Immature natural killer cell (primary cell): ENCODE measurements around the gene RXRA. TPM values are rescaled to one million over a fixed set of nuclear protein-coding genes. Genes with fewer than 3 reads are reported as not detected.
A peak's percentile ranks its signal among the peaks of the same experiment; 100 is the strongest.

Experiments used
- DNase-seq, 3 donors: peaks; one replicate each; pipeline ENCODE4 v3.0.0; 2022; ENCODE audit warnings: mixed read lengths in 1 of 3
- H3K27ac Mint-ChIP-seq, 6 donors: one replicate each; pipeline ENCODE4 v1.8.0; 2020; ENCODE audit warnings: mixed read lengths in 6 of 6, mild to moderate bottlenecking in 5 of 6, inconsistent platforms in 4 of 6, moderate library complexity in 3 of 6
- H3K27me3 Mint-ChIP-seq, 3 donors: one replicate each; pipeline ENCODE4 v1.8.0; 2020 to 2021; ENCODE audit warnings: low read depth in 3 of 3, mild to moderate bottlenecking in 3 of 3, mixed read lengths in 3 of 3, moderate library complexity in 3 of 3, inconsistent platforms in 1 of 3
- H3K36me3 Mint-ChIP-seq, 3 donors: one replicate each; pipeline ENCODE4 v1.8.0; 2020; ENCODE audit warnings: mixed read lengths in 3 of 3, inconsistent platforms in 2 of 3, mild to moderate bottlenecking in 2 of 3
- H3K4me1 Mint-ChIP-seq, 2 donors: one replicate each; pipeline ENCODE4 v1.8.0; 2020; ENCODE audit warnings: inconsistent platforms in 2 of 2, mild to moderate bottlenecking in 2 of 2, mixed read lengths in 2 of 2, moderate library complexity in 1 of 2
- H3K4me3 Mint-ChIP-seq, 5 donors: one replicate each; pipeline ENCODE4 v1.8.0; 2020; ENCODE audit warnings: mild to moderate bottlenecking in 5 of 5, mixed read lengths in 5 of 5, inconsistent platforms in 3 of 5, moderate library complexity in 3 of 5
- H3K9me3 Mint-ChIP-seq, 6 donors: one replicate each; pipeline ENCODE4 v1.8.0; 2020; ENCODE audit warnings: mild to moderate bottlenecking in 6 of 6, mixed read lengths in 6 of 6, inconsistent platforms in 4 of 6, moderate library complexity in 3 of 6
- polyA plus RNA-seq, 3 donors: library from polyadenylated mRNA; unstranded; fragments of 300-500 nt; fragmentation: Illumina TruSeq; gene quantifications; one replicate each; pipeline ENCODE4 v1.2.3, GENCODE V29; 2021

RXRA gene
- polyA plus RNA-seq, 3 donors from 2014 or later = 1.0 to 4.4 (median 1.9) TPM

GRCh38 chr9:134336924-134337323 is 10.7 kb downstream of the RXRA start:
- H3K36me3 Mint-ChIP-seq = no peaks in the 10 kb centered on the region
- no peak overlapping the region for H3K27ac Mint-ChIP-seq

GRCh38 chr9:134337469-134337868 is 11.2 kb downstream of the RXRA start:
- H3K27me3 Mint-ChIP-seq = no peaks in the 10 kb centered on the region
- H3K27ac Mint-ChIP-seq = peak overlapping the region in 1 of 6 donors; percentile 14
- peak overlapping the region in 1 of 5 donors; percentile 24 for H3K4me3 Mint-ChIP-seq
- H3K9me3 Mint-ChIP-seq = no peaks in the 10 kb centered on the region
- no peak for DNase-seq
- no peaks in the 10 kb centered on the region for H3K36me3 Mint-ChIP-seq
- peaks cover 0 to 4% of the 10 kb centered on the region in 2 donors for H3K4me1 Mint-ChIP-seq

More at GRCh38 chr9:134336924-134337323, 10.7 kb downstream of the RXRA start:
- peaks cover 0 to 4% of the 10 kb centered on the region in 2 donors for H3K4me1 Mint-ChIP-seq
- no peaks in the 10 kb centered on the region for H3K9me3 Mint-ChIP-seq
- DNase-seq = no peak
- H3K27me3 Mint-ChIP-seq = no peaks in the 10 kb centered on the region
- no peak overlapping the region for H3K4me3 Mint-ChIP-seq

GRCh38 chr9:134338394-134339182 is 12.3 kb downstream of the RXRA start:
- Mint-ChIP-seq H3K4me1 (peaks cover 9 to 13% of the 10 kb centered on the region in 2 donors), H3K27me3 (peaks cover 0 to 7% (median 0%) of the 10 kb centered on the region in 3 donors), H3K36me3 (no peaks in the 10 kb centered on the region), H3K9me3 (no peaks in the 10 kb centered on the region), H3K27ac (no peak overlapping the region), H3K4me3 (no peak overlapping the region)
- no peak for DNase-seq

GRCh38 chr9:134339183-134339806 is 13.0 kb downstream of the RXRA start:
- Mint-ChIP-seq H3K9me3 (no peaks in the 10 kb centered on the region), H3K27me3 (peaks cover 0 to 7% (median 0%) of the 10 kb centered on the region in 3 donors), H3K4me3 (no peak overlapping the region)

GRCh38 chr9:134340475-134341160 is 14.4 kb downstream of the RXRA start:
- Mint-ChIP-seq H3K4me3 (no peak overlapping the region), H3K4me1 (peaks cover 9 to 27% of the 10 kb centered on the region in 2 donors), H3K36me3 (no peaks in the 10 kb centered on the region), H3K9me3 (no peaks in the 10 kb centered on the region), H3K27me3 (peaks cover 0 to 7% (median 0%) of the 10 kb centered on the region in 3 donors), H3K27ac (no peak overlapping the region)
- no peak for DNase-seq

More at GRCh38 chr9:134339183-134339806, 13.0 kb downstream of the RXRA start:
- DNase-seq = no peak
- H3K4me1 Mint-ChIP-seq = peaks cover 9 to 19% of the 10 kb centered on the region in 2 donors
- no peaks in the 10 kb centered on the region for H3K36me3 Mint-ChIP-seq
- H3K27ac Mint-ChIP-seq = no peak overlapping the region

GRCh38 chr9:134341306-134341705 is 15.1 kb downstream of the RXRA start:
- H3K9me3 Mint-ChIP-seq = no peaks in the 10 kb centered on the region
- H3K27ac Mint-ChIP-seq = no peak overlapping the region
- H3K4me1 Mint-ChIP-seq = peaks cover 9 to 27% of the 10 kb centered on the region in 2 donors
- H3K36me3 Mint-ChIP-seq = no peaks in the 10 kb centered on the region
- DNase-seq = no peak
- no peak overlapping the region for H3K4me3 Mint-ChIP-seq
- H3K27me3 Mint-ChIP-seq = peaks cover 0 to 7% (median 0%) of the 10 kb centered on the region in 3 donors

GRCh38 chr9:134341929-134342745 is 15.9 kb downstream of the RXRA start:
- DNase-seq = no peak
- Mint-ChIP-seq H3K27ac (peak overlapping the region in 1 of 6 donors; percentile 45), H3K4me1 (peaks cover 9 to 27% of the 10 kb centered on the region in 2 donors), H3K4me3 (no peak overlapping the region), H3K27me3 (peaks cover 0 to 7% (median 0%) of the 10 kb centered on the region in 3 donors), H3K9me3 (no peaks in the 10 kb centered on the region), H3K36me3 (no peaks in the 10 kb centered on the region)

- no peaks in the 10 kb centered on the region for H3K36me3 Mint-ChIP-seq
- DNase-seq = peak in 1 of 3 donors; percentile 25
- H3K4me1 Mint-ChIP-seq = peaks cover 9 to 26% of the 10 kb centered on the region in 2 donors
- H3K27me3 Mint-ChIP-seq = peaks cover 0 to 7% (median 0%) of the 10 kb centered on the region in 3 donors
- H3K9me3 Mint-ChIP-seq = no peaks in the 10 kb centered on the region
- no peak overlapping the region for H3K4me3 Mint-ChIP-seq
- peak overlapping the region in 2 of 6 donors; percentile 1 to 25 for H3K27ac Mint-ChIP-seq
These were observed 16.5 kb downstream of the RXRA start for GRCh38 chr9:134342746-134343115.

- Mint-ChIP-seq H3K4me1 (peaks cover 9 to 29% of the 10 kb centered on the region in 2 donors), H3K9me3 (no peaks in the 10 kb centered on the region), H3K4me3 (peak overlapping the region in 1 of 5 donors; percentile 41), H3K36me3 (no peaks in the 10 kb centered on the region), H3K27ac (peak overlapping the region in 1 of 6 donors; percentile 43), H3K27me3 (peaks cover 0 to 7% (median 0%) of the 10 kb centered on the region in 3 donors)
- DNase-seq = no peak
These were observed 17.4 kb downstream of the RXRA start for GRCh38 chr9:134343637-134344036.

GRCh38 chr9:134344068-134344799 is 18.0 kb downstream of the RXRA start:
- Mint-ChIP-seq H3K4me3 (peak overlapping the region in 3 of 5 donors; percentile 23 to 67 (median 63)), H3K36me3 (no peaks in the 10 kb centered on the region), H3K27ac (peak overlapping the region in 2 of 6 donors; percentile 45 to 86), H3K9me3 (no peaks in the 10 kb centered on the region), H3K4me1 (peaks cover 9 to 29% of the 10 kb centered on the region in 2 donors), H3K27me3 (peaks cover 0 to 7% (median 0%) of the 10 kb centered on the region in 3 donors)
- peak in 2 of 3 donors; percentile 16 to 43 for DNase-seq

- Mint-ChIP-seq H3K9me3 (no peaks in the 10 kb centered on the region), H3K4me3 (peak overlapping the region in 2 of 5 donors; percentile 63 to 67), H3K27me3 (peaks cover 0 to 7% (median 0%) of the 10 kb centered on the region in 3 donors), H3K4me1 (peaks cover 9 to 29% of the 10 kb centered on the region in 2 donors), H3K36me3 (no peaks in the 10 kb centered on the region), H3K27ac (peak overlapping the region in 2 of 6 donors; percentile 45 to 86)
- DNase-seq = no peak
These were observed 18.6 kb downstream of the RXRA start for GRCh38 chr9:134344800-134345310.

- Mint-ChIP-seq H3K4me1 (peaks cover 9 to 27% of the 10 kb centered on the region in 2 donors), H3K4me3 (no peak overlapping the region), H3K36me3 (no peaks in the 10 kb centered on the region), H3K27me3 (peaks cover 0 to 7% (median 0%) of the 10 kb centered on the region in 3 donors), H3K27ac (no peak overlapping the region), H3K9me3 (no peaks in the 10 kb centered on the region)
- no peak for DNase-seq
These were observed 19.5 kb downstream of the RXRA start for GRCh38 chr9:134345737-134346136.
